Psoas muscle (tissue), 8 donors: Measurements from ENCODE around the gene CXCL13. TPM values are rescaled to one million over a fixed set of nuclear protein-coding genes. Genes with fewer than 3 reads are reported as not detected.
"Not testable (repeated sequence)": the region's sequence is repeated elsewhere in the genome, so short reads cannot be mapped to it uniquely, and the experiment has no call there.

Experiments
- ATAC-seq, 4 donors: fragments of 200-7000 bp; cut with Tn5 transposase; one replicate each; pipeline ENCODE4 v1.9.1; 2020; ENCODE audit warnings: moderate library complexity in 3 of 4, mild to moderate bottlenecking in 2 of 4
- DNase-seq, 2 donors: peaks; one replicate each; pipeline ENCODE4 v3.0.0-alpha.2; 2020
- H3K27ac ChIP-seq: fragments of 200-600 bp; one replicate; pipeline ENCODE4 v1.8.0; 2022
- H3K27me3 ChIP-seq, 3 donors: fragments of 200-600 bp in 1 of 3; one replicate each; pipeline versions ENCODE4 v1.6.1 to v1.8.0; 2013 to 2022; ENCODE audit warnings: low read length in 2 of 3, mild to moderate bottlenecking in 2 of 3, moderate library complexity in 1 of 3; ENCODE audit not compliant: insufficient read depth in 3 of 3
- H3K36me3 ChIP-seq, 2 donors: fragments of 200-600 bp in 1 of 2; one replicate each; pipeline versions ENCODE4 v1.6.1 to v1.8.0; 2013 to 2022; ENCODE audit warnings: low read depth in 1 of 2, mild to moderate bottlenecking in 1 of 2, moderate library complexity in 1 of 2; ENCODE audit not compliant: insufficient read depth in 1 of 2
- H3K4me1 ChIP-seq: fragments of 200-600 bp; one replicate; pipeline ENCODE4 v1.8.0; 2022
- H3K4me3 ChIP-seq: fragments of 200-600 bp; one replicate; pipeline ENCODE4 v1.8.0; 2022; ENCODE audit warnings: mild to moderate bottlenecking
- H3K9me3 ChIP-seq: fragments of 200-600 bp; one replicate; pipeline ENCODE4 v1.8.0; 2022
- WGBS, 3 donors: extraction: QIAGEN DNeasy Blood & Tissue Kit; methylation state at CpG; one replicate each; pipeline versions ENCODE4 v1.1.6 to v1.1.7; 2013; 5-methylcytosine and 5-hydroxymethylcytosine counted together
- intact Hi-C, 2 donors: fragments of 100-400 bp; cut with DNase I; formaldehyde crosslinking; loops; one replicate each; pipeline versions ENCODE4 v1.11.0 to v1.14.2; 2022
- long read RNA-seq, 2 donors: library from polyadenylated mRNA; unstranded; transcript quantifications; one replicate each; pipeline ENCODE4 v2.0.0, GENCODE V29; 2021
- polyA plus RNA-seq, 3 donors: library from polyadenylated mRNA; stranded (reverse); fragments of 200-250 nt; gene quantifications; one replicate each; pipeline ENCODE4 v1.2.3, GENCODE V29; 2013
- total RNA-seq, 4 donors: library from RNA; stranded (reverse); fragmentation: NEBNext Ultra II Directional in 2 of 4; extraction: Animal tissue kit (Norgen Biotek cat#: 25700) in 2 of 4; gene quantifications; one replicate each; pipeline versions ENCODE4 v1.2.1 to v1.2.4, GENCODE V29; 2021 to 2023
- TF ChIP-seq, protein P1 (sequence below): fragments of 200-600 bp; IDR thresholded peaks from one replicate; pipeline ENCODE4 v1.8.0; 2022; ENCODE audit warnings: antibody characterized with exemption
- donor health status: healthy with polysubstance abuse.
- donor health status: DM: no; HTN: no; CAD: no; lungs with moderate emphysema.
- donor health status: Bipolar disorder and iron deficiency.
- donor health status: healthy.
- donor health status: DM: yes; HTN: yes; CAD: no.
- donor health status: DM: no; HTN: no; CAD: no.
- donor health status: DM: no; HTN: no; CAD: no.
- donor health status: DM: yes; HTN: yes; CAD: no.

Gene CXCL13, protein sequence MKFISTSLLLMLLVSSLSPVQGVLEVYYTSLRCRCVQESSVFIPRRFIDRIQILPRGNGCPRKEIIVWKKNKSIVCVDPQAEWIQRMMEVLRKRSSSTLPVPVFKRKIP
- total RNA-seq (under 1 TPM in 2 of 4 donors, not detected in 2; 0.18 to 0.53 TPM), polyA plus RNA-seq (under 1 TPM in 2 of 3 donors, not detected in 1; 0.09 to 0.13 TPM)
- long read RNA-seq, donor 1: 0 reads
- long read RNA-seq, donor 2: 0 reads

DNA sequence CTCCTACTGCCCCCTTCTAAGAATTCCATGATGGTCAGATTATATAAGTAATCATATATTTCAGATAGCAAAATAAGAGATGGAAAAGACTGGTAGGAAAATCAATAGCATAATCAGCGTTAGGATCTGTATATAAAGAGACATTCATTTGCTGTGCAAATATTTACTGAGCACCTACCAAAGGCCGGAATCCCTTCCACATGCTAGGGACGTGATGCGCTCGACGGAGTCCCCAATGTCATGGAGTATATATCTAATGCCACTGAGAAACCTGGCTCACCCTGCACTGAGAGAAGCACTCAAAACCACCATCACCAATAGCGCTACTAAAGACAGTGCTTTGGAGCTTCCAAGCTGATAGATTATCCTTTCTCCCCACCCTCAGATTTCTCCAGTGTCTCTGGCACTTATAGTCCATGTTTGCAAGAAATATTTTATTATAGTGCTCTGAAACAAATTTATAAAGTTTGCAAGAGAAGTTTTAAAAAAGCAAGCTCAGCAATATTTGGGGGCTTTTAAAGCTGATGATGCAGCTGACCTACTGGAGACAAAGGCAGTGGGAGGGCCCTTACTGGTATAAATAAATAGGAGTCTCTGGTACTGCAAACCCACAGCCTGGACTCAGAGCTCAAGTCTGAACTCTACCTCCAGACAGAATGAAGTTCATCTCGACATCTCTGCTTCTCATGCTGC lies at the start of gene CXCL13:
Gene CXCL13, plus strand, starts transcription at position 611 of the 693 bp plus-strand sequence. Its CDS starts 46 bp downstream, at position 657.
- ATAC-seq (no peak), DNase-seq (no peak)
- Histone ChIP-seq H3K27me3 (no peaks in the 10 kb centered on the region), H3K27ac (no peak within 1 kb of the TSS), H3K36me3 (no peaks in the 10 kb centered on the region), H3K4me3 (no peak within 1 kb of the TSS), H3K9me3 (no peaks in the 10 kb centered on the region), H3K4me1 (no peaks in the 10 kb centered on the region)
- intact Hi-C loops: no loop called here
- TF ChIP-seq, protein P1, sequence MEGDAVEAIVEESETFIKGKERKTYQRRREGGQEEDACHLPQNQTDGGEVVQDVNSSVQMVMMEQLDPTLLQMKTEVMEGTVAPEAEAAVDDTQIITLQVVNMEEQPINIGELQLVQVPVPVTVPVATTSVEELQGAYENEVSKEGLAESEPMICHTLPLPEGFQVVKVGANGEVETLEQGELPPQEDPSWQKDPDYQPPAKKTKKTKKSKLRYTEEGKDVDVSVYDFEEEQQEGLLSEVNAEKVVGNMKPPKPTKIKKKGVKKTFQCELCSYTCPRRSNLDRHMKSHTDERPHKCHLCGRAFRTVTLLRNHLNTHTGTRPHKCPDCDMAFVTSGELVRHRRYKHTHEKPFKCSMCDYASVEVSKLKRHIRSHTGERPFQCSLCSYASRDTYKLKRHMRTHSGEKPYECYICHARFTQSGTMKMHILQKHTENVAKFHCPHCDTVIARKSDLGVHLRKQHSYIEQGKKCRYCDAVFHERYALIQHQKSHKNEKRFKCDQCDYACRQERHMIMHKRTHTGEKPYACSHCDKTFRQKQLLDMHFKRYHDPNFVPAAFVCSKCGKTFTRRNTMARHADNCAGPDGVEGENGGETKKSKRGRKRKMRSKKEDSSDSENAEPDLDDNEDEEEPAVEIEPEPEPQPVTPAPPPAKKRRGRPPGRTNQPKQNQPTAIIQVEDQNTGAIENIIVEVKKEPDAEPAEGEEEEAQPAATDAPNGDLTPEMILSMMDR: no peak
- WGBS, 3 donors: 93 to 95% (median 94%) methylated on average over 8 of the region's 8 CpGs

DNA sequence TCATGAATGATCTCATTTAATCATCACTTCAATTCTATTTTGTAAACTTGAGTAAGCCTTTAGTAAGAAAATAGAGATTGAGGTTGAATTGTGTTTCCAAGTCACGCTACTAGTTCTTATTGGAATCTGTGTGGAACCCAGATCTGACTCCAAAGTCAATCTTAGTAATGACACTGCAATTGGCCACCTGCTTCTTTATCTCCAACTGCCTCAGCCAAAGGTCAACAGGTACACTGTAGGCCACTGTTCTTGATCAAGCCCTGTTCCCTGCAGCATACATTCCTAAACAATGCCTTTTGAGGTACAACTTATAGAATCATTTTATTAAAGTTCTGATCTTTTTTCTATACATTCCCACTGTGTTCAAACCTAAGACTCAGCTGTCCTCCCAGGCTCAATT lies 45.5 kb upstream of the CXCL13 start:
- H3K27ac ChIP-seq: no peak overlapping the region
- H3K4me3 ChIP-seq: no peak overlapping the region
- intact Hi-C loops: no loop called here
- H3K4me1 ChIP-seq: no peaks in the 10 kb centered on the region
- no peaks in the 10 kb centered on the region for H3K9me3 ChIP-seq
- ATAC-seq: no peak
- TF ChIP-seq, protein P1: no peak
- 79 to 86% (median 81%) methylated on average over 1 of the region's 1 CpG for WGBS, 3 donors
- no peaks in the 10 kb centered on the region for H3K27me3 ChIP-seq
- H3K36me3 ChIP-seq: no peaks in the 10 kb centered on the region
- no peak for DNase-seq

DNA sequence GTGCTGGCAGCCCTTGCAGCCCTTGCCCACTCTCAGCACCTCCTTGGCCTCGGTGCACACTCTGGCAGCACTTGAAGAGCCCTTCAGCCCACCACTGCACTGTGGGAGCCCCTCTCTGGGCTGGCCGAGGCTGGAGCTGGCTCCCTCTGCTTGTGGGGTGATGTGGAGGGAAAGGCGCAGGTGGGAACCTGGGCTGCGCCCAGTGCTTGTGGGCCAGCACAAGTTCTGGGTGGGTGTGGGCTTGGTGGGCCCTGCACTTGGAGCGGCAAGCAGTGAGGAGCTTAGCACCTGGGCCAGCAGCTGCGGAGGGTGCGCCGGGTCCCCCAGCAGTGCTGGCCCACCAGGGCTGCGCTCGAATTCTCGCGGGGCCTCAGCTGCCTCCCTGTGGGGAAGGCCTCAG lies 43.9 kb upstream of the CXCL13 start:
- ATAC-seq, H3K27me3 ChIP-seq, intact Hi-C loops, H3K27ac ChIP-seq, H3K4me3 ChIP-seq, H3K4me1 ChIP-seq, H3K9me3 ChIP-seq, H3K36me3 ChIP-seq: not testable (repeated sequence)
- WGBS, 3 donors: 95 to 99% (median 98%) methylated on average over 5 to 12 of the region's 12 CpGs
- DNase-seq: peak in 1 of 2 donors; percentile 41

DNA sequence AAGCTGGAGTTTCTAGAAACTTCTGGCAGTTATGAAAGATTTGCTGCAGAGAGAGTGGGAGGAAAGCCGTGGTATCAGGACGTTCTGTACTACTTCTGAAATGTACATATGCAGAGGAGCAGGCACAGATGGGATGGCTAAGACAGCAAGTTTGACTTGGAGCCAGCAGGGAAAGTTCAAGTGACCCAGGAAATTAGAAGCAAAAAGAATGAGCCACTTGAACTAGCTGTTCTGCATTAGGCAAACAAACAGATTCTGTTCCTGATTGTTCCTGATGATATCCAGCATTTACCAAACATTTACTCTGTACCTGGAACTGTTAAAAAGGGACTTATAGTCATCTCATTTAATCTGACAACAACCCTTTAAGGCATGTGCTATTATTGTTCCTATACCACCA lies 41.4 kb upstream of the CXCL13 start:
- 18 to 31% (median 23%) methylated on average over 2 of the region's 2 CpGs for WGBS, 3 donors
- Histone ChIP-seq H3K4me1 (no peaks in the 10 kb centered on the region), H3K27ac (no peak overlapping the region), H3K9me3 (no peaks in the 10 kb centered on the region), H3K4me3 (no peak overlapping the region), H3K27me3 (no peaks in the 10 kb centered on the region), H3K36me3 (no peaks in the 10 kb centered on the region)
- TF ChIP-seq, protein P1: no peak
- intact Hi-C loops: no loop called here
- ATAC-seq: peak in 2 of 4 donors; percentile 34 to 35
- no peak for DNase-seq

DNA sequence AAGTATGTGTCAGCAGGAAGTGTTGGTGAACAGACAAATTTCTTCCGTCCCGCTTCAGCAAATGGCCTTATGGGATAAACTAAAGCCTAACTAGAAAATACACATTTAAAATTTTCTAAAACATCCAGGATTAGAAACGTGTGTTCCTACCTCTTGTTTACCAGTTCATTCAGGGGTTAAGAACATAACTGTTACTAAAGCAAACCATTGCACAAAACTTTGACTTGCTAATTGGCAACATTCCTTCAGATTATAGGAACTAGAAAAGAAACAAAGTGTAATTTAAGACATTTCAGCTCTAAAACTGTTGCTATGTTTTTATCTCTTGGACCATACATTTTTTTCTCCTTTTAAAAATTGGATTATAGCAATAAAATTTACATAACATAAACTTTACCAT lies 39.5 kb upstream of the CXCL13 start:
- no peaks in the 10 kb centered on the region for H3K27me3 ChIP-seq
- no peak overlapping the region for H3K4me3 ChIP-seq
- no peak overlapping the region for H3K27ac ChIP-seq
- ATAC-seq: no peak
- intact Hi-C loops: no loop called here
- H3K4me1 ChIP-seq: no peaks in the 10 kb centered on the region
- DNase-seq: no peak
- H3K9me3 ChIP-seq: no peaks in the 10 kb centered on the region
- TF ChIP-seq, protein P1: no peak
- no peaks in the 10 kb centered on the region for H3K36me3 ChIP-seq
- 75 to 81% (median 77%) methylated on average over 3 of the region's 3 CpGs for WGBS, 3 donors
